Brain microvascular endothelial cell (primary cell): ENCODE data around the gene MKRN2OS.

Experiments used
- DNase-seq: peaks from one replicate; pipeline ENCODE4 v3.0.0-alpha.2; 2020
- H3K27ac ChIP-seq: fragments of 250-450 bp; sonication (Bioruptor Pico); 2 replicates; pipeline ENCODE4 v1.5.1; 2020; ENCODE audit warnings: mild to moderate bottlenecking, moderate library complexity
- H3K27me3 ChIP-seq: fragments of 250-450 bp; sonication (Bioruptor Pico); replicated peaks from 2 replicates; pipeline ENCODE4 v1.5.1; 2020; ENCODE audit warnings: mild to moderate bottlenecking
- H3K36me3 ChIP-seq: fragments of 250-450 bp; sonication (Bioruptor Pico); replicated peaks from 2 replicates; pipeline ENCODE4 v1.5.1; 2020; ENCODE audit warnings: mild to moderate bottlenecking
- H3K4me3 ChIP-seq: 2 replicates; pipeline ENCODE4 v1.5.1; 2011; ENCODE audit warnings: low read depth, mild to moderate bottlenecking, control low read depth, low read length, moderate library complexity
- in situ Hi-C: cut with HindIII; loops from 2 replicates; pipeline ENCODE4 v1.10.0; 2017; ENCODE audit warnings: low sequenced_read_pairs, low pct_ligation_motif_present
- TF ChIP-seq, protein P1 (sequence below): IDR thresholded peaks from 2 replicates; pipeline ENCODE4 v1.5.1; 2011; ENCODE audit warnings: low read depth, mild to moderate bottlenecking, moderate library complexity, low read length, control low read depth, inconsistent platforms; ENCODE audit errors: missing control alignments

MKRN2OS gene

DNA sequence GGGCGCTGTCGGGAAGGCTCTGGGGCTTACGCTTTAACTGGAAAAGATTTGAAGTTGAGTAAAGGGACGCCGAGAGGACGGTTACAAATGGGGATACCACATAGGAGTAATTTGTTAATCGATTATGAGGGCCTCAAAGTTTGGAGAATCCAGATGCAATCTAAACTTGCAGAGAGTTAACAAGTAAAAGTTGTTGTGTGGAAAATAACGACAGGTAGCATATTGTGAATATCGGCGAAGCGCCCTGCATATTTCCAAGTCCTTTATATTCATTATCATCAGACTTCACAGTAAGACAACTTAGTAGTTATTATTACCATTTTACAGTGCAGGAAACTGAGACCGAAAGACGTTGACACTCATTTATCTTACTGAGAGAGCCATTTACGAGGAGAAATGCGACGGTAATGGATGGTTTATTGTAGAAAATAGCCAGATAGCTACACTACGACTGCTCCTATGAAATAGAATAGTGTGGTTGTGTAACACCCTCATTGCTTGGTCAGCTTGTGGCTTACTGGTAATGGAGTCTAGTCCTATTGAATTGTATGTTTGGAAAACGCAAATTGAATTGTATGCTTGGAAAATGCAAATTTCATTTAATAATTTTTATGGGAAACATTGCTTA, 12.3 kb upstream of the MKRN2OS start:
- TF ChIP-seq, protein P1, sequence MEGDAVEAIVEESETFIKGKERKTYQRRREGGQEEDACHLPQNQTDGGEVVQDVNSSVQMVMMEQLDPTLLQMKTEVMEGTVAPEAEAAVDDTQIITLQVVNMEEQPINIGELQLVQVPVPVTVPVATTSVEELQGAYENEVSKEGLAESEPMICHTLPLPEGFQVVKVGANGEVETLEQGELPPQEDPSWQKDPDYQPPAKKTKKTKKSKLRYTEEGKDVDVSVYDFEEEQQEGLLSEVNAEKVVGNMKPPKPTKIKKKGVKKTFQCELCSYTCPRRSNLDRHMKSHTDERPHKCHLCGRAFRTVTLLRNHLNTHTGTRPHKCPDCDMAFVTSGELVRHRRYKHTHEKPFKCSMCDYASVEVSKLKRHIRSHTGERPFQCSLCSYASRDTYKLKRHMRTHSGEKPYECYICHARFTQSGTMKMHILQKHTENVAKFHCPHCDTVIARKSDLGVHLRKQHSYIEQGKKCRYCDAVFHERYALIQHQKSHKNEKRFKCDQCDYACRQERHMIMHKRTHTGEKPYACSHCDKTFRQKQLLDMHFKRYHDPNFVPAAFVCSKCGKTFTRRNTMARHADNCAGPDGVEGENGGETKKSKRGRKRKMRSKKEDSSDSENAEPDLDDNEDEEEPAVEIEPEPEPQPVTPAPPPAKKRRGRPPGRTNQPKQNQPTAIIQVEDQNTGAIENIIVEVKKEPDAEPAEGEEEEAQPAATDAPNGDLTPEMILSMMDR = no peak
- H3K36me3 ChIP-seq = no peaks in the 10 kb centered on the region
- in situ Hi-C loops = no loop called here
- H3K4me3 ChIP-seq = peak overlapping the region; percentile 87
- DNase-seq = peak; percentile 44
- H3K27ac ChIP-seq = peak overlapping the region; percentile 82
- no peaks in the 10 kb centered on the region for H3K27me3 ChIP-seq

DNA sequence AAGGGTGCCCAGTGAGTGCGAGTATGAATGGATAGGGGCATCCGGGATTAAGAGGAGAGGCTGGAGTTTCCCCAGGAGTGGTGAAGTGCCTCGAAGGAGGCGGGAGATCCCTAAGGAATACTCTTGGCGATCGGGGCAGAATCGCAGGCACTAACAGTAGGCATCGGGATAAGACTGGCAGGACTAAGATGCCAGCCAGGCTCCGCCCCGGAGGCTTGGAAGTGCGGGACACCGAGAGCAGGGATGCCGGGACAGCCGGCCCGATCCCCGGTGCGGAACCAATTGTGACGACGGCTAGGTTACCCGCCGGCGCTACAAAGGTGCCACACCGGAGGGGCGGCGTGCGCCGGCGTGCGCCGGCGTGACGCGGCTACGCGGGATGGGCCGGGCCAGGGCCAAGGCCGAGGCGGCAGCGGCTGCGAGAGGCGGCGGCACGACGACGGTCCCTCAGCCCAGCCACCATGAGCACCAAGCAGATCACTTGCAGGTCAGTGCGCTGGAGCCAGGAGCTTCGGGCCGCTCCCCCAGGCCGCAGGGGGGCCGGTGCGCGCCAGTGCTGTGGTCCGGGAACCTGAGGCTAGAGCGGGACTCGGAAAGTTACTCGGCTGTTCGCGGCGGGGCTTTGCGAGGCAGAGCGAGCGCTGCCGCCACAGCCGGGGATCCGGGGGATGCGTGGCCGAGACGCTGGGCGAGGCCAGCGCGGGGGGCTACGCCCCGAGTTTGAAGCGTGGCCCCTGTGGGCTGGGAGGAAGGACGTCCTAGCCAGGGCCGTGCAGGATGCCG, 11.6 kb upstream of the MKRN2OS start, which contains the start of gene MKRN2:
Gene MKRN2 (plus strand): TSS at position 398 of the 783 bp plus-strand sequence. CDS start 64 bp downstream, at position 462.
- TF ChIP-seq, protein P1 = no peak
- Histone ChIP-seq H3K4me3 (peak within 1 kb of the TSS; percentile 87), H3K27me3 (no peaks in the 10 kb centered on the region), H3K27ac (peak within 1 kb of the TSS; percentile 82), H3K36me3 (no peaks in the 10 kb centered on the region)
- in situ Hi-C loops = no loop called here
- peak; percentile 69 for DNase-seq

DNA sequence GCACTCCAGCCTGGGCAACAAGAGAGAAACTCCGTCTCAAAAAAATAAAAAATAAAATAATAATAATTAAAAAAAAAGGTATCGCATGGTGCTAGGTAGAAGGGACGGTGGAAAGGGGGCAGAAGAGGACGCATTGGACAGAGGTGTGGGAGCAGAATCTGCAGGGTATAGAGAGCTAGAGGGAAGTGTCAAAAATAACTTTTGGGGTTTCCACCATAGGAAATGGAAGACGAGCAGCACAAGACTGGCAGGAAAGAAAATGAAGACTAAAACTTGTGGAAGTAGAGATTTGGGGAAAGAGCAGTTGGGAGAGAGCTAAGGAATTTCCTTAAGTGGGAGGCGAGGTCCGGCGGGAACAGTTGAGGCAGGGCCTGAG, 11.0 kb upstream of the MKRN2OS start:
- in situ Hi-C loops = no loop called here
- Histone ChIP-seq H3K36me3 (no peaks in the 10 kb centered on the region), H3K27ac (peak overlapping the region; percentile 82), H3K27me3 (no peaks in the 10 kb centered on the region), H3K4me3 (peak overlapping the region; percentile 87)
- no peak for DNase-seq
- TF ChIP-seq, protein P1 = no peak

DNA sequence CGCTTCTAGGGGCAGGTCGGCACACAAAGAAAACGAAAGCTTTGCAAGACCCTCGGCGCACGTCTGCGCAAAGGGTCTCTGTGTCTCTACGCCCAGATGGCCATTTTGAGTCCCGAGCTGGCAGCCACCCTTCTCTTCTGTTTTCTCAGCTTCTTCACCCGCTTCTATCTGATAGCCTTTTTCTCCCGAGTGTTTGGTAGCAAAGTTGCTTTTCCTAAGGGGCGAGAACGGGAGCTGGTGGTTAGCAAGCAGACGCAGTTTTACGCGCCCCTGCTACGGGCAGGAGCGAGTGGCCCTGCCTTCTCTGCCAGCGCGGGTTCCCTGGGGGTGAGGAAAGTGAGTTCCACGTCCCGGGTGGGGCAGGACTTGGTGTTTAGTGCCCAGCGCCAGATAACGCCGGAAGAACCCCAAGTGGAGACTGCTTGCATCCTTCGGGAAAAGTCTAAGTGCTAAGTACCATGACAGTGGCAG, 8.7 kb upstream of the MKRN2OS start:
- TF ChIP-seq, protein P1 = peak; percentile 8
- DNase-seq = no peak
- H3K4me3 ChIP-seq = peak overlapping the region; percentile 68
- no peaks in the 10 kb centered on the region for H3K27me3 ChIP-seq
- in situ Hi-C loops = no loop called here
- H3K27ac ChIP-seq = no peak overlapping the region
- no peaks in the 10 kb centered on the region for H3K36me3 ChIP-seq

DNA sequence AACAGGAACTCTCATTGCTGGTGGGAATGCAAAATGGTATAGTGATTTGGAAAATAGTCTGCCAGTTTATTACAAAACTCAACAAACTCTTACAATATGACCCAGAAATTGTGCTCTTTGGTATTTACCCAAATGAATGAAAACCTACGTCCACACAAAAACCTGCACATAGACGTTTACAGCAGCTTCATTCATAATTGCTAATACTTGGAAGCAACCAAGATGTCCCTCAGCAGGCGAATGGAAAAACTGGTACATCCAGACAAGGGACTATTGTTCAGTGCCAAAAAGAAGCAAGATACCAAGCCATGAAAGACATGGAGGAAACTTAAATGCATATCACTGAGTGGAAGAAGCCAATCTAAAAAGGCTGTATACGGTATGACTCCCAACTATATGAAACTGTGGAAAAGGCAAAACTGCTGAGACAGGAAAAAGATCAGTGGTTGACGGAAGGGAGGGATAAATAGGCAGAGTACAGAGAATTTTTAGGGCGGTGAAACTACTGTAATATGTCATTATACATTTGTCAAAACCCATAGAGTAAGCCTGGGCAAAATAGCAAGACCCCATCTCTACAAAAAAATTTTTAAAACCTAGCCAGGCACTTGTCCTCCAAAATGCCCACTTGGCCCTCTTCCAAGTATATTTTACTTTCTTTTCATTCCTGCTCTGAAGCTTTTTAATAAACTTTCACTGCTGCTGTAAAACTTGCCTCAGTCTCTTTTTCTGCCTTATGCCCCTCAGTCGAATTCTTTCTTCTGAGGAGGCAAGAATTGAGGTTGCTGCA, 4.9 kb upstream of the MKRN2OS start:
- Histone ChIP-seq H3K27me3 (no peaks in the 10 kb centered on the region), H3K36me3 (no peaks in the 10 kb centered on the region), H3K4me3 (no peak overlapping the region), H3K27ac (no peak overlapping the region)
- in situ Hi-C loops = no loop called here
- DNase-seq = no peak
- TF ChIP-seq, protein P1 = no peak
